ENCODE measurements around the gene AADACL4. TPM values are rescaled to one million over a fixed set of nuclear protein-coding genes. Genes with fewer than 3 reads are reported as not detected.

AADACL4 gene
- polyA plus RNA-seq, 1 experiment, result not detected

GRCh38 chr1:12626888-12627287, 17.0 kb upstream of the AADACL4 start:
- CTCF ChIA-PET, result no interaction called here
- Histone ChIP-seq H3K4me3 (ENCODE audit: low read depth, low read length) (no peak overlapping the region), H3K27ac (ENCODE audit: low read depth, low read length) (no peak overlapping the region), H3K27me3 (ENCODE audit: control insufficient read depth, insufficient read depth, low read length) (peaks cover 29% of the 10 kb centered on the region), H3K9me3 (ENCODE audit: control insufficient read depth, insufficient read depth, low read length) (peaks cover 3% of the 10 kb centered on the region; the same call in 1 of the 2 replicates)
- TF ChIP-seq CTCF (IDR thresholded peaks at IDR 0.05; ENCODE audit: low read depth, low read length), result no peak
- no peak for DNase-seq (ENCODE audit: low read depth, low spot score)
- POLR2A ChIA-PET, result no interaction called here

GRCh38 chr1:12627296-12627695, 16.6 kb upstream of the AADACL4 start:
- ChIA-PET POLR2A (no interaction called here), CTCF (no interaction called here)
- no peak for TF ChIP-seq CTCF (IDR thresholded peaks at IDR 0.05; ENCODE audit: low read depth, low read length)
- DNase-seq (ENCODE audit: low read depth, low spot score), result no peak
- peaks cover 32% of the 10 kb centered on the region for H3K27me3 ChIP-seq (ENCODE audit: control insufficient read depth, insufficient read depth, low read length)
- H3K4me3 ChIP-seq (ENCODE audit: low read depth, low read length), result no peak overlapping the region
- H3K27ac ChIP-seq (ENCODE audit: low read depth, low read length), result no peak overlapping the region
- H3K9me3 ChIP-seq (ENCODE audit: control insufficient read depth, insufficient read depth, low read length), result peaks cover 3% of the 10 kb centered on the region; the same call in 1 of the 2 replicates

GRCh38 chr1:12629511-12629956, 14.4 kb upstream of the AADACL4 start:
- Histone ChIP-seq H3K27me3 (ENCODE audit: control insufficient read depth, insufficient read depth, low read length) (peaks cover 28% of the 10 kb centered on the region), H3K9me3 (ENCODE audit: control insufficient read depth, insufficient read depth, low read length) (peaks cover 3% of the 10 kb centered on the region; the same call in 1 of the 2 replicates), H3K4me3 (ENCODE audit: low read depth, low read length) (no peak overlapping the region), H3K27ac (ENCODE audit: low read depth, low read length) (no peak overlapping the region)
- DNase-seq (ENCODE audit: low read depth, low spot score), result no peak
- ChIA-PET CTCF (interaction anchor here (0.8 to 2.4 kb wide), 3 partner anchors 12 to 315 kb away, joined by 3 to 11 read pairs (median 6); no protein-coding TSS in a partner anchor), POLR2A (no interaction called here)
- no peak for TF ChIP-seq CTCF (IDR thresholded peaks at IDR 0.05; ENCODE audit: low read depth, low read length)

GRCh38 chr1:12629985-12630760, 13.7 kb upstream of the AADACL4 start:
- peaks cover 25% of the 10 kb centered on the region for H3K27me3 ChIP-seq (ENCODE audit: control insufficient read depth, insufficient read depth, low read length)
- ChIA-PET CTCF (interaction anchor here (0.8 to 2.4 kb wide), 3 partner anchors 11 to 316 kb away, joined by 3 to 11 read pairs (median 6); no protein-coding TSS in a partner anchor), POLR2A (no interaction called here)
- H3K9me3 ChIP-seq (ENCODE audit: control insufficient read depth, insufficient read depth, low read length), result peaks cover 3% of the 10 kb centered on the region; the same call in 1 of the 2 replicates
- H3K4me3 ChIP-seq (ENCODE audit: low read depth, low read length), result no peak overlapping the region
- DNase-seq (ENCODE audit: low read depth, low spot score), result no peak
- no peak overlapping the region for H3K27ac ChIP-seq (ENCODE audit: low read depth, low read length)
- no peak for TF ChIP-seq CTCF (IDR thresholded peaks at IDR 0.05; ENCODE audit: low read depth, low read length)

GRCh38 chr1:12630946-12631530, 12.8 kb upstream of the AADACL4 start:
- H3K27ac ChIP-seq (ENCODE audit: low read depth, low read length), result no peak overlapping the region
- no peak overlapping the region for H3K4me3 ChIP-seq (ENCODE audit: low read depth, low read length)
- ChIA-PET POLR2A (interaction anchor here (0.8 kb wide), 1 partner anchor 19 kb away, joined by 3 read pairs; no protein-coding TSS in a partner anchor), CTCF (interaction anchor here (1.3 to 2.4 kb wide), 3 partner anchors 11 to 316 kb away, joined by 5 to 6 read pairs (median 6); no protein-coding TSS in a partner anchor)
- TF ChIP-seq CTCF (IDR thresholded peaks at IDR 0.05; ENCODE audit: low read depth, low read length), result no peak
- no peak for DNase-seq (ENCODE audit: low read depth, low spot score)
- H3K9me3 ChIP-seq (ENCODE audit: control insufficient read depth, insufficient read depth, low read length), result peaks cover 3% of the 10 kb centered on the region; the same call in 1 of the 2 replicates
- H3K27me3 ChIP-seq (ENCODE audit: control insufficient read depth, insufficient read depth, low read length), result peaks cover 25% of the 10 kb centered on the region
